ENCODE results near the gene CBY2. TPM values are rescaled to one million over a fixed set of nuclear protein-coding genes. Genes with fewer than 3 reads are reported as not detected.

CBY2 gene
- total and polyA plus RNA-seq, 2 experiments from 2014 or later = 0.15 to 0.42 TPM

DNA sequence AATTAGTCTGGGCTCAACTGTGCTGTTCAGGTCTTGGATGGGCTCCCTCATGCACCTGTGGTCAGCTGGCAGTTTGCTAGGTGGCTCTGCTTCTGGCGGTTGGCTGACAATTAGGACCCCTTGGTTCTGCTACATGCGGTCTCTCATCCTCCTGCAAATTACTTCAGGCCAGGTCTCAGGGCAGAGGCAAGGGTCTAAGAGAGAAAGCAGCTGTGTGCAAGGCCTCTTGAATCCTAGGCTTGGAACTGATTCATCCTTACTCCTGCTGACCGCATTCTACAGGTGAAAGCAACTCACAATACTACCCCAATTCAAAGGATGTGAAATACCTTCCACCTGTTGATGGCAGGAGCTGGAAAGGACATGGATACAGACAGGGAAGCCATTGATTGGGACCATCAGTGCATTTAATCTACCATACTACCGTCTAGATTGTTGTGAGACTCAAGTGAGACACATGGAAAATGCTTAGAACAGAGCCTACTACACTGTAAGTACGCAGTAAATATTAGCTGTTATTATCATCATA is 19.1 kb downstream of the CBY2 start:
- Histone ChIP-seq H3K27ac (ENCODE audit: low read depth) (no peak overlapping the region), H4K20me1 (replicated peaks; ENCODE audit: insufficient read depth) (no peaks in the 10 kb centered on the region), H3K4me1 (ENCODE audit: insufficient read depth) (peaks cover 12% of the 10 kb centered on the region; the same call in 1 of the 2 replicates), H3K79me2 (replicated peaks; ENCODE audit: insufficient read depth) (no peaks in the 10 kb centered on the region), H2AFZ (no peak overlapping the region), H3K36me3 (ENCODE audit: insufficient read depth) (no peaks in the 10 kb centered on the region), H3K4me2 (no peak overlapping the region), H3K4me3 (no peak overlapping the region), H3K9me2 (ENCODE audit: insufficient read depth) (no peaks in the 10 kb centered on the region), H3K27me3 (ENCODE audit: insufficient read depth) (no peaks in the 10 kb centered on the region), H3F3A (replicated peaks; ENCODE audit: low read depth) (no peaks in the 10 kb centered on the region)
- peaks cover 15% of the 10 kb centered on the region for H3K4me1 Mint-ChIP-seq
- no peaks in the 10 kb centered on the region; the same call in 2 of the 3 replicates for H3K9me3 Mint-ChIP-seq
- no peaks in the 10 kb centered on the region for H3K36me3 Mint-ChIP-seq (ENCODE audit: low read depth)
- no peak overlapping the region for H3K27ac Mint-ChIP-seq
- H3K27me3 Mint-ChIP-seq (ENCODE audit: insufficient read depth, low read depth, poor library complexity) = peaks cover 1% of the 10 kb centered on the region
- no peak for DNase-seq (ENCODE audit: low spot score)
- no peak for ATAC-seq
- H3K4me3 Mint-ChIP-seq = no peak overlapping the region
- TF ChIP-seq ZNF114 (CRISPR knock-in tag; IDR thresholded peaks at IDR 0.05) (no peak), NANOG (IDR thresholded peaks at IDR 0.05; ENCODE audit: borderline replicate concordance) (no peak), EZH2phosphoT487 (IDR thresholded peaks at IDR 0.05; ENCODE audit: unreplicated experiment) (no peak), JUNB (IDR thresholded peaks at IDR 0.05; ENCODE audit: unreplicated experiment) (no peak), CREB1 (CRISPR knock-in tag; IDR thresholded peaks at IDR 0.05; ENCODE audit: low read depth) (no peak), ZNF331 (CRISPR knock-in tag; IDR thresholded peaks at IDR 0.05; ENCODE audit: low read depth) (no peak), POLR2AphosphoS5 (IDR thresholded peaks at IDR 0.05; ENCODE audit: low read depth) (no peak), EZH2 (IDR thresholded peaks at IDR 0.05; ENCODE audit: low read depth, unreplicated experiment) (no peak), STAT1 (IDR thresholded peaks at IDR 0.05; ENCODE audit: unreplicated experiment) (no peak)
- TF ChIP-seq, protein P1, sequence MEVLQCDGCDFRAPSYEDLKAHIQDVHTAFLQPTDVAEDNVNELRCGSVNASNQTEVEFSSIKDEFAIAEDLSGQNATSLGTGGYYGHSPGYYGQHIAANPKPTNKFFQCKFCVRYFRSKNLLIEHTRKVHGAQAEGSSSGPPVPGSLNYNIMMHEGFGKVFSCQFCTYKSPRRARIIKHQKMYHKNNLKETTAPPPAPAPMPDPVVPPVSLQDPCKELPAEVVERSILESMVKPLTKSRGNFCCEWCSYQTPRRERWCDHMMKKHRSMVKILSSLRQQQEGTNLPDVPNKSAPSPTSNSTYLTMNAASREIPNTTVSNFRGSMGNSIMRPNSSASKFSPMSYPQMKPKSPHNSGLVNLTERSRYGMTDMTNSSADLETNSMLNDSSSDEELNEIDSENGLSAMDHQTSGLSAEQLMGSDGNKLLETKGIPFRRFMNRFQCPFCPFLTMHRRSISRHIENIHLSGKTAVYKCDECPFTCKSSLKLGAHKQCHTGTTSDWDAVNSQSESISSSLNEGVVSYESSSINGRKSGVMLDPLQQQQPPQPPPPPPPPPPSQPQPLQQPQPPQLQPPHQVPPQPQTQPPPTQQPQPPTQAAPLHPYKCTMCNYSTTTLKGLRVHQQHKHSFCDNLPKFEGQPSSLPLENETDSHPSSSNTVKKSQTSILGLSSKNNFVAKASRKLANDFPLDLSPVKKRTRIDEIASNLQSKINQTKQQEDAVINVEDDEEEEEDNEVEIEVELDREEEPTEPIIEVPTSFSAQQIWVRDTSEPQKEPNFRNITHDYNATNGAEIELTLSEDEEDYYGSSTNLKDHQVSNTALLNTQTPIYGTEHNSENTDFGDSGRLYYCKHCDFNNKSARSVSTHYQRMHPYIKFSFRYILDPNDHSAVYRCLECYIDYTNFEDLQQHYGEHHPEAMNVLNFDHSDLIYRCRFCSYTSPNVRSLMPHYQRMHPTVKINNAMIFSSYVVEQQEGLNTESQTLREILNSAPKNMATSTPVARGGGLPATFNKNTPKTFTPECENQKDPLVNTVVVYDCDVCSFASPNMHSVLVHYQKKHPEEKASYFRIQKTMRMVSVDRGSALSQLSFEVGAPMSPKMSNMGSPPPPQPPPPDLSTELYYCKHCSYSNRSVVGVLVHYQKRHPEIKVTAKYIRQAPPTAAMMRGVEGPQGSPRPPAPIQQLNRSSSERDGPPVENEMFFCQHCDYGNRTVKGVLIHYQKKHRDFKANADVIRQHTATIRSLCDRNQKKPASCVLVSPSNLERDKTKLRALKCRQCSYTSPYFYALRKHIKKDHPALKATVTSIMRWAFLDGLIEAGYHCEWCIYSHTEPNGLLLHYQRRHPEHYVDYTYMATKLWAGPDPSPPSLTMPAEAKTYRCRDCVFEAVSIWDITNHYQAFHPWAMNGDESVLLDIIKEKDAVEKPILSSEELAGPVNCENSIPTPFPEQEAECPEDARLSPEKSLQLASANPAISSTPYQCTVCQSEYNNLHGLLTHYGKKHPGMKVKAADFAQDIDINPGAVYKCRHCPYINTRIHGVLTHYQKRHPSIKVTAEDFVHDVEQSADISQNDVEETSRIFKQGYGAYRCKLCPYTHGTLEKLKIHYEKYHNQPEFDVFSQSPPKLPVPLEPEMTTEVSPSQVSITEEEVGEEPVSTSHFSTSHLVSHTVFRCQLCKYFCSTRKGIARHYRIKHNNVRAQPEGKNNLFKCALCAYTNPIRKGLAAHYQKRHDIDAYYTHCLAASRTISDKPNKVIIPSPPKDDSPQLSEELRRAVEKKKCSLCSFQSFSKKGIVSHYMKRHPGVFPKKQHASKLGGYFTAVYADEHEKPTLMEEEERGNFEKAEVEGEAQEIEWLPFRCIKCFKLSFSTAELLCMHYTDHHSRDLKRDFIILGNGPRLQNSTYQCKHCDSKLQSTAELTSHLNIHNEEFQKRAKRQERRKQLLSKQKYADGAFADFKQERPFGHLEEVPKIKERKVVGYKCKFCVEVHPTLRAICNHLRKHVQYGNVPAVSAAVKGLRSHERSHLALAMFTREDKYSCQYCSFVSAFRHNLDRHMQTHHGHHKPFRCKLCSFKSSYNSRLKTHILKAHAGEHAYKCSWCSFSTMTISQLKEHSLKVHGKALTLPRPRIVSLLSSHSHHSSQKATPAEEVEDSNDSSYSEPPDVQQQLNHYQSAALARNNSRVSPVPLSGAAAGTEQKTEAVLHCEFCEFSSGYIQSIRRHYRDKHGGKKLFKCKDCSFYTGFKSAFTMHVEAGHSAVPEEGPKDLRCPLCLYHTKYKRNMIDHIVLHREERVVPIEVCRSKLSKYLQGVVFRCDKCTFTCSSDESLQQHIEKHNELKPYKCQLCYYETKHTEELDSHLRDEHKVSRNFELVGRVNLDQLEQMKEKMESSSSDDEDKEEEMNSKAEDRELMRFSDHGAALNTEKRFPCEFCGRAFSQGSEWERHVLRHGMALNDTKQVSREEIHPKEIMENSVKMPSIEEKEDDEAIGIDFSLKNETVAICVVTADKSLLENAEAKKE (CRISPR knock-in tag; IDR thresholded peaks at IDR 0.05) = no peak
- TF ChIP-seq, protein P2, sequence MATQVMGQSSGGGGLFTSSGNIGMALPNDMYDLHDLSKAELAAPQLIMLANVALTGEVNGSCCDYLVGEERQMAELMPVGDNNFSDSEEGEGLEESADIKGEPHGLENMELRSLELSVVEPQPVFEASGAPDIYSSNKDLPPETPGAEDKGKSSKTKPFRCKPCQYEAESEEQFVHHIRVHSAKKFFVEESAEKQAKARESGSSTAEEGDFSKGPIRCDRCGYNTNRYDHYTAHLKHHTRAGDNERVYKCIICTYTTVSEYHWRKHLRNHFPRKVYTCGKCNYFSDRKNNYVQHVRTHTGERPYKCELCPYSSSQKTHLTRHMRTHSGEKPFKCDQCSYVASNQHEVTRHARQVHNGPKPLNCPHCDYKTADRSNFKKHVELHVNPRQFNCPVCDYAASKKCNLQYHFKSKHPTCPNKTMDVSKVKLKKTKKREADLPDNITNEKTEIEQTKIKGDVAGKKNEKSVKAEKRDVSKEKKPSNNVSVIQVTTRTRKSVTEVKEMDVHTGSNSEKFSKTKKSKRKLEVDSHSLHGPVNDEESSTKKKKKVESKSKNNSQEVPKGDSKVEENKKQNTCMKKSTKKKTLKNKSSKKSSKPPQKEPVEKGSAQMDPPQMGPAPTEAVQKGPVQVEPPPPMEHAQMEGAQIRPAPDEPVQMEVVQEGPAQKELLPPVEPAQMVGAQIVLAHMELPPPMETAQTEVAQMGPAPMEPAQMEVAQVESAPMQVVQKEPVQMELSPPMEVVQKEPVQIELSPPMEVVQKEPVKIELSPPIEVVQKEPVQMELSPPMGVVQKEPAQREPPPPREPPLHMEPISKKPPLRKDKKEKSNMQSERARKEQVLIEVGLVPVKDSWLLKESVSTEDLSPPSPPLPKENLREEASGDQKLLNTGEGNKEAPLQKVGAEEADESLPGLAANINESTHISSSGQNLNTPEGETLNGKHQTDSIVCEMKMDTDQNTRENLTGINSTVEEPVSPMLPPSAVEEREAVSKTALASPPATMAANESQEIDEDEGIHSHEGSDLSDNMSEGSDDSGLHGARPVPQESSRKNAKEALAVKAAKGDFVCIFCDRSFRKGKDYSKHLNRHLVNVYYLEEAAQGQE (IDR thresholded peaks at IDR 0.05; ENCODE audit: unreplicated experiment) = no peak
- TF ChIP-seq, protein P3, sequence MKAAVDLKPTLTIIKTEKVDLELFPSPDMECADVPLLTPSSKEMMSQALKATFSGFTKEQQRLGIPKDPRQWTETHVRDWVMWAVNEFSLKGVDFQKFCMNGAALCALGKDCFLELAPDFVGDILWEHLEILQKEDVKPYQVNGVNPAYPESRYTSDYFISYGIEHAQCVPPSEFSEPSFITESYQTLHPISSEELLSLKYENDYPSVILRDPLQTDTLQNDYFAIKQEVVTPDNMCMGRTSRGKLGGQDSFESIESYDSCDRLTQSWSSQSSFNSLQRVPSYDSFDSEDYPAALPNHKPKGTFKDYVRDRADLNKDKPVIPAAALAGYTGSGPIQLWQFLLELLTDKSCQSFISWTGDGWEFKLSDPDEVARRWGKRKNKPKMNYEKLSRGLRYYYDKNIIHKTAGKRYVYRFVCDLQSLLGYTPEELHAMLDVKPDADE (IDR thresholded peaks at IDR 0.05) = no peak
- TF ChIP-seq, protein P4, sequence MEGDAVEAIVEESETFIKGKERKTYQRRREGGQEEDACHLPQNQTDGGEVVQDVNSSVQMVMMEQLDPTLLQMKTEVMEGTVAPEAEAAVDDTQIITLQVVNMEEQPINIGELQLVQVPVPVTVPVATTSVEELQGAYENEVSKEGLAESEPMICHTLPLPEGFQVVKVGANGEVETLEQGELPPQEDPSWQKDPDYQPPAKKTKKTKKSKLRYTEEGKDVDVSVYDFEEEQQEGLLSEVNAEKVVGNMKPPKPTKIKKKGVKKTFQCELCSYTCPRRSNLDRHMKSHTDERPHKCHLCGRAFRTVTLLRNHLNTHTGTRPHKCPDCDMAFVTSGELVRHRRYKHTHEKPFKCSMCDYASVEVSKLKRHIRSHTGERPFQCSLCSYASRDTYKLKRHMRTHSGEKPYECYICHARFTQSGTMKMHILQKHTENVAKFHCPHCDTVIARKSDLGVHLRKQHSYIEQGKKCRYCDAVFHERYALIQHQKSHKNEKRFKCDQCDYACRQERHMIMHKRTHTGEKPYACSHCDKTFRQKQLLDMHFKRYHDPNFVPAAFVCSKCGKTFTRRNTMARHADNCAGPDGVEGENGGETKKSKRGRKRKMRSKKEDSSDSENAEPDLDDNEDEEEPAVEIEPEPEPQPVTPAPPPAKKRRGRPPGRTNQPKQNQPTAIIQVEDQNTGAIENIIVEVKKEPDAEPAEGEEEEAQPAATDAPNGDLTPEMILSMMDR (conservative IDR thresholded peaks at IDR 0.05; ENCODE audit: low read depth in 2 of 2) = no peak
